ENCODE data around the gene ZNF787. TPM values are rescaled to one million over a fixed set of nuclear protein-coding genes. Genes with fewer than 3 reads are reported as not detected.

ZNF787 gene
- total and polyA plus RNA-seq, 2 donors (not counting 3 experiments of a cell fraction or from before 2014, with no cell fraction given), result 11.6 to 32.7 TPM

- no peak for TF ChIP-seq MYC (IDR thresholded peaks at IDR 0.05; ENCODE audit: low read depth, low read length)
- TF ChIP-seq CTCF (IDR thresholded peaks at IDR 0.05; ENCODE audit: extremely low read depth in 1 of 2, insufficient read depth in 1 of 2, low read depth in 1 of 2, low read length in 2 of 2), result no peak
- no peak for TF ChIP-seq POLR2AphosphoS5 (IDR thresholded peaks at IDR 0.05; ENCODE audit: insufficient read depth, low read depth, low read length)
- TF ChIP-seq MAX (IDR thresholded peaks at IDR 0.05; ENCODE audit: insufficient read depth, insufficient read length), result no peak
- Histone ChIP-seq H3K9me3 (replicated peaks; ENCODE audit: control insufficient read depth, insufficient read depth, low read length) (no peaks in the 10 kb centered on the region), H3K4me2 (ENCODE audit: insufficient read depth, low read length) (no peak overlapping the region), H3K4me3 (replicated peaks in 1 of 3; ENCODE audit: insufficient read depth in 1 of 3, low read depth in 1 of 3, low read length in 3 of 3) (no peak overlapping the region), H3K36me3 (ENCODE audit: control insufficient read depth in 2 of 2, extremely low read depth in 1 of 2, insufficient read depth in 2 of 2, low read length in 2 of 2) (peaks cover 0 to 4% of the 10 kb centered on the region in 2 experiments), H3K27me3 (ENCODE audit: control insufficient read depth in 2 of 2, insufficient read depth in 2 of 2, low read length in 2 of 2) (no peaks in the 10 kb centered on the region), H3K27ac (ENCODE audit: insufficient read depth, low read depth, low read length) (no peak overlapping the region), H3K9me1 (replicated peaks; ENCODE audit: control insufficient read depth, extremely low read depth, insufficient read depth, low read length) (no peaks in the 10 kb centered on the region), H3K4me1 (ENCODE audit: control insufficient read depth, extremely low read depth, insufficient read depth, low read length) (no peaks in the 10 kb centered on the region), H3K9ac (replicated peaks; ENCODE audit: extremely low read depth, insufficient read depth, low read length) (no peak overlapping the region), H3K79me2 (ENCODE audit: control insufficient read depth, insufficient read depth, low read length) (peaks cover 32% of the 10 kb centered on the region), H4K20me1 (replicated peaks; ENCODE audit: control insufficient read depth, extremely low read depth, insufficient read depth, low read length) (no peaks in the 10 kb centered on the region), H2AFZ (ENCODE audit: low read depth, low read length) (no peak overlapping the region)
- CTCF ChIA-PET, result no interaction called here
- BruUV-seq (replicated peaks), result no TSS peak
- intact Hi-C loops (cut with micrococcal nuclease), result no loop called here
- DNase-seq (ENCODE audit: low read depth, low spot score) (no peak), FAIRE-seq (no peak)
- POLR2A ChIA-PET, result no interaction called here
- dilution Hi-C loops (cut with MboI; ENCODE audit: extremely low pct_ligation_motif_present, low sequenced_read_pairs), result no loop called here
These were observed 20.0 kb downstream of the ZNF787 start for GRCh38 chr19:56101095-56101494.

Data from endothelial cell of umbilical vein (primary cell).